ENCODE measurements around the gene ZCCHC10. TPM values are rescaled to one million over a fixed set of nuclear protein-coding genes. Genes with fewer than 3 reads are reported as not detected.
A peak's percentile ranks its signal among the peaks of the same experiment; 100 is the strongest.

Gene ZCCHC10
- polyA plus RNA-seq (ENCODE audit: insufficient read length in 4 of 4): 10 to 100 TPM; 27.9 to 37.4 (median 33.9) TPM

GRCh38 chr5:133025804-133026663, at the start of gene ZCCHC10:
TSS of gene ZCCHC10 (minus strand) at chr5:133026549. CDS start at chr5:133026537, 12 bp downstream.
- peak; percentile 90 to 94 (median 92) for DNase-seq (ENCODE audit: low read depth in 4 of 4, low spot score in 3 of 4)

GRCh38 chr5:133075572-133076536, 49.5 kb upstream of the ZCCHC10 start:
- DNase-seq (ENCODE audit: low read depth in 4 of 4, low spot score in 3 of 4): no peak

DNA sequence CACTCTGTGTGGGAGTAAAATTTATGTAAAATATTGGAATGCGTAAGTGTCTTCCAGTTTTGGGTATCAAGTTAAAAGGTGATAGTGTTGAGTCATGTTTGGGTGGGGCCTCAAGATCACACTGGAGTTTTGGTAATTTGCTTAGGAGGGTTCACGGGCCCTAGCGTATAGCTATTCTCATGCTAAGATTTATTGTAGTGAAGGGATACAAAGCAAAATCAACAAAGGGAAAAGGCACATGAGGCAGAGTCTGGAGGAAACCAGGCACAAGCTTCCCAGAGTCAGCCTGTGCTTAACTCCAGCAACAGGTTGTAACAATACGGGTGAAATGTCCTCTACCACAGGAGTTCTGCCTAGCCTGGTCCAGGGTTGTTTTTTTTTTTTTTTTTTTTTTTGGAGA, 45.7 kb upstream of the ZCCHC10 start:
- no peak for DNase-seq (ENCODE audit: low read depth in 4 of 4, low spot score in 3 of 4)

GRCh38 chr5:133066045-133066444, 39.7 kb upstream of the ZCCHC10 start:
- DNase-seq (ENCODE audit: low read depth in 4 of 4, low spot score in 3 of 4): no peak

DNA sequence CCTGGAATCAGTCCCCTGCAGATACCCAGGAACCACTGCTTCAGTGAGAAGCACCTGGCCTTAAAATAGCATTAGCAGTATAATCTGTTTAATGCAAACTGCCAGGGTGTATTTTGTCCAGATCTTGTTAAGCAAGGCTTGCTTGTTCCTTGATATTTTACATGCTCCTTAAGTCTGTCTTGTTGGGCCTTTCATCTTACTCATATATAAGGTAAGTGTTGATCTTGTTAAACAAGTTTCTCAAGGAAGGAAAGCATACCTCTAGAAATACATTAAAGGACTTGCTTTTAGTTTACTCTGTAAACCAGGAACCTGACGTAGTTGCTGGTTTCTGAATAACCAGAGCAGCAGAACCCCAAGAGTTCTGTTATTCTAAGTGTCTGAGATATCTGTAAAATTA, 39.1 kb upstream of the ZCCHC10 start:
- DNase-seq (ENCODE audit: low read depth in 4 of 4, low spot score in 3 of 4): no peak

DNA sequence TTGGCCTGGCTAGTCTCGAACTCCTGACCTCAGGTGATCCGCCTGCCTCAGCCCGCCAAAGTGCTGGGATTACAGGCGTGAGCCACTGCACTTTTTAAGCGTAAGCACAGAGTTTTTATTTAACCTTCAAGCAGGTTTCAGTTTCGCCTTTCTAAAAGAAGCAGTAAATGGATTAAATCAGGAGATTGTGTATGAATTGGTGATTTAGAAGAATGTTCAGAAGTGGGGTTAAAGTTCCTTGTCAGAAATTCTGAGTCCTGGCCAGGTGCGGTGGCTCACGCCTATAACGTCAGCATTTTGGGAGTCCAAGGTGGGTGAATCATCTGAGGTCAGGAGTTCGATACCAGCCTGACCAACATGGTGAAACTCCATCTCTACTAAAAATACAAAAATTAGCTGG, 37.6 kb upstream of the ZCCHC10 start:
- DNase-seq (ENCODE audit: low read depth in 4 of 4, low spot score in 3 of 4): no peak

DNA sequence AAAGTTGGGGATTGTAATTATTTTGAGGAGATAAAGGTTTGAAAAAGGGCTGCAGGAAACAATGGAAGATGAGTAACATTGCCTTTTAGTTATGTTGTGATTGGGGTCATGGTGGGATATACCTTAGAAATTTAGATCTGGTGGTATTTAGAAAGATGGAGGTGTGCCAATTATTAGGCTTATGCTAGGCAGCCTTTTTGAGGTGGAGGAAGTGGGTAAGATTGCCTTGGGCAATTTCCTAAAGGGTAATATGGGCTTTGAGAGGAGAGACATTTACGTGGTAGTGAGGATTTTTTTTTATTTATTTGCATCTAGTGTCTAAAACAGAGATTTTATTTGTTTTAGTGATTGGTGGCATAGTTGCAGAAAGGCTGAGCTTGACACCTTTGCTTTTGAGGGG, 35.9 kb upstream of the ZCCHC10 start:
- no peak for DNase-seq (ENCODE audit: low read depth in 4 of 4, low spot score in 3 of 4)

DNA sequence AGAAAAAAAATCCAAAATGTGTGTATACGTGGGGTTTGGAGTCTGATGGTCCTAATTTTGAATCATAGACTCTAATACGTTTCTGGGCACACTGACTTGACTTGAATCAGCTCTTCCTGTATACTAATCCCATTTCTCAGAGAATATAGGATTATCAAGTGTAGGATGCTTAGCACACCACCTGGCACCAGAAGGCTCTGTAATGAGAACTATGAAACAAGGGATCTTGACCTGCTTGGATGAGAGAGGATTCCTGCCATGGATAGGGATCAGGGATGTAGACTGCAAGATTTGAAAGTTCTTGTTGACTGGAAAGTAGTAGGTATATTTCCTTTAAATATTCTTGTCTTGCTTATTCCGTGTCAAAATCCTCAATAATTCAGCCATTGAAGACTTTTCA, 33.3 kb upstream of the ZCCHC10 start:
- no peak for DNase-seq (ENCODE audit: low read depth in 4 of 4, low spot score in 3 of 4)

- no peak for DNase-seq (ENCODE audit: low read depth in 4 of 4, low spot score in 3 of 4)
These were observed 30.5 kb upstream of the ZCCHC10 start for GRCh38 chr5:133056891-133057290.

DNA sequence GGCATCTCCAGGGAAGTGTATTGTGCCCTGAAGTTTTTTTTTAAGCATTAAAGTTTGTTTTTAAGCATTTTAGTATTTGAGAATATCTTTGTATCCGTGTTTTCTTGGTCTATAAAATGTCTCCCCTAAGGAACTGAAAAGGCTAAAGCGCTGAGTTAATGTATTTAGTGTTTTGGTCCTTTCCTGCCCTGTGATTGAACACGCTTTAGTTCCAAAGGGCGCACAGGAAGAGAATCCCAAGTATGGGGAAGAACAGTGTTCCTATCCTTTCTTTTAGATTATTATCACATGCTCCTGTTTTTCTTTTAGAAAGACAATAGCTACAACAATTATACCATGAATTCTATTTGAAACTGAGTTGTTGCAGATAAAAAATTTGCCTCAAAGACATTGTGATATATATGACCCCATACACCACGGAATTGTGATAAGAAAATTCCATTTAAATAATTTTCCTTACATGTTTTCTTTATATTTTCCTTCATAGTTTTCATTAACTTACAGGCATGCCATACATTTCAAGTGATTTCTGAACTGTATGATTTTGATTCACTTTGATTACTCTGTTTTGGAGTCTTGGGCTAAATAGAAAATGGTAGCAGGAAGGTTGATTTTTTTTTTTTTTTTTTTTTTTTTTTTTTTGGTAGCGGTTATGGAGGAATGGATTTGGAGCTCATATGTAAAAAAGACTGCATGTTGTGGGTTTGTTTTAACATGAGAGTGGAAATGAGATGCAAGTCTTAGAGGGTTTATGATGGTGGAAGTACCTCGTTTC, 28.5 kb upstream of the ZCCHC10 start:
- DNase-seq (ENCODE audit: low read depth in 4 of 4, low spot score in 3 of 4): no peak

DNA sequence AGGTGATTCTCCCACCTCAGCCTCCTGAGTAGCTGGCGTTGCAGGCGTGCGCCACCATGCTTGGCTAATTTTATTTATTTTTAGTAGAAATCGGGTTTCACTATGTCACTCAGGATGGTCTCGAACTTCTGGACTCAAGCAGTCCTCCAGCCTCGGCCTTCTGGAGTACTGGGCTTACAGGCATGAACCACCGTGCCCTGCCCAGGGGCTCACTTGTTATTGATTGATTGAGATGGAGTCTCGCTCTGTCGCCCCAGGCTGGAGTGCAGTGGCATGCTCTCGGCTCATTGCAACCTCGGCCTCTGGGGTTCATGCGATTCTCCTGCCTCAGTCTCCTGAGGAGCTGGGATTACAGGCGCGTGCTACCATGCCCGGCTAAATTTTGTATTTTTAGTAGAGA, 27.1 kb upstream of the ZCCHC10 start:
- DNase-seq (ENCODE audit: low read depth in 4 of 4, low spot score in 3 of 4): no peak

GRCh38 chr5:133052317-133053175, 26.2 kb upstream of the ZCCHC10 start:
- DNase-seq (ENCODE audit: low read depth in 4 of 4, low spot score in 3 of 4): peak in 2 of 4 donors; percentile 32 to 39

DNA sequence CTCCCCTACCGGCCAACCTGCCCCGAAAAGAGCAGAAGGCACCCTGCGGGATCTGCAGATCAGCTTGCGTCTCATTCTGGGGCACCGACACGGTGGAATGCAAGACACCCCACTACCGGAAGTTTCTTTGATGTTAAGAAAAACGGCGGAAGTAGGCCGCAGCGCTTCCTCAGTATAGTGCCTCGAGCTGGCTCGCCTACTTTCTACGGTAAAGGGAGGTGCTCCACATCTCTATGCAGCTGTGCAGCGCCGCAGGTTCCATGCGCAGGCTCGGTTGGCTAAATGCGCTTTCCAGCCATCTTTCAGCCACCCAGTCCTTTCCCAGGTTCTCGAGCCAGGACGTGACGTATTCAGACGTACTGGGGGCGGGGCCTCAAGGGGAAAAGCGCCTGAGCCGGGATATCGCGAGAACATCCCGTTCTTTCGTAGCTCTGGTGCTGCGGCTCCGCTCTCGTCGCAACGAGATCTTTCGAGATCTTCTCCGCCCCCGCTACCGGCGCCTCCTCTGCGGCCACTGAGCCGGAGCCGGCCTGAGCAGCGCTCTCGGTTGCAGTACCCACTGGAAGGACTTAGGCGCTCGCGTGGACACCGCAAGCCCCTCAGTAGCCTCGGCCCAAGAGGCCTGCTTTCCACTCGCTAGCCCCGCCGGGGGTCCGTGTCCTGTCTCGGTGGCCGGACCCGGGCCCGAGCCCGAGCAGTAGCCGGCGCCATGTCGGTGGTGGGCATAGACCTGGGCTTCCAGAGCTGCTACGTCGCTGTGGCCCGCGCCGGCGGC, 25.4 kb upstream of the ZCCHC10 start, which contains the start of gene HSPA4:
TSS of gene HSPA4 (plus strand) at position 472 of the 775 bp plus-strand sequence. CDS start at position 710, 238 bp downstream.
- DNase-seq (ENCODE audit: low read depth in 4 of 4, low spot score in 3 of 4): peak; percentile 98 to 99 (median 98)

- DNase-seq (ENCODE audit: low read depth in 4 of 4, low spot score in 3 of 4): peak in 1 of 4 donors; percentile 37
These were observed 24.8 kb upstream of the ZCCHC10 start for GRCh38 chr5:133051061-133051541.

- no peak for DNase-seq (ENCODE audit: low read depth in 4 of 4, low spot score in 3 of 4)
These were observed 24.2 kb upstream of the ZCCHC10 start for GRCh38 chr5:133050521-133050920.

DNA sequence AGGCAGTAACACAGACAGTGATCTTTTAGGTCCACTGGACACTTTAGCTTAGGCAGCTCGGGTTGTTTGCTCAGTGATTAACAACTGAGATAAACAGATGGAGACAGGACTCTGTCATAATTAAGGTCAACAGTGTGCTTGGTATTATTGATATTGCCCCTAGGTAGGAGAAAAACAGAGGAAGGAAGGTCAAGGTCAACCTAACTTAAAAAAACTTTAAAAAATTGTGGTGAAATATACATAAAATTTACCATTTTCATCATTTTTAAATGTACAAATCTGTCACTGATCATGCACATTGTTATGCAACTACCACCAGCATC, 23.3 kb upstream of the ZCCHC10 start:
- DNase-seq (ENCODE audit: low read depth in 4 of 4, low spot score in 3 of 4): no peak

DNA sequence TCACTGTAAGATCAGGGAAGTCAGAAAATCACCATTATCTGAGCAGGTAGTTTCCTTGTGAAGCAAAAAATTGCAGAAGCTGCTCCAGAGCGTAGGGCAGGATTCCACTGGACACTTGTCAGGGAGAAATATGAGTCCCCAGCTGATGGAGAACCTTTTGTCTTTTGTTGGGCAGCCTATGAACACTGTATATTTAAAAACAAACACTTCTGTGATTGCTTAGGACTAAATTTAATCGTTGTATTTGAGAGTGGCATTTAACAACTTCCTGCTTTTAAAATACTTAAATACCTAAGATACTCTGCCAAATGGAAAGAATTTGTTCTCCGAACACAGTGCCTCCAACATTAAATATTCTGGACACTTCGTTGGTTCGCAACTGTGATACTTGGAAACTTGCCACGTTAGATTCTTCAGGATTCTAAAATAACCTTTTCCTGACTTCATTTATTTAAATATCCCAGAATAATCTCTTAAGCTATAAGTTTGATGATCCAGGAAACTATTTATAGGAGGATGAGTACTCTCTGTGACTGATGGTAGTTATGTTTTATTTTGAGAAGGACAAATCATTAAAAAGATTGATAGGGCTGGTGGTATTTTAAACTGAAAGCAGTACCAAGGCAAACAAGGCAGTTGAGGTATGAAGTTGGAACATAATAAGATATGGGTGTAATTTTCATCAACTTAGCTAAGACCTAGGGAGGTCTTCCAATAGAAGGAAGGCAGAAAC, 22.8 kb upstream of the ZCCHC10 start:
- DNase-seq (ENCODE audit: low read depth in 4 of 4, low spot score in 3 of 4): no peak

DNA sequence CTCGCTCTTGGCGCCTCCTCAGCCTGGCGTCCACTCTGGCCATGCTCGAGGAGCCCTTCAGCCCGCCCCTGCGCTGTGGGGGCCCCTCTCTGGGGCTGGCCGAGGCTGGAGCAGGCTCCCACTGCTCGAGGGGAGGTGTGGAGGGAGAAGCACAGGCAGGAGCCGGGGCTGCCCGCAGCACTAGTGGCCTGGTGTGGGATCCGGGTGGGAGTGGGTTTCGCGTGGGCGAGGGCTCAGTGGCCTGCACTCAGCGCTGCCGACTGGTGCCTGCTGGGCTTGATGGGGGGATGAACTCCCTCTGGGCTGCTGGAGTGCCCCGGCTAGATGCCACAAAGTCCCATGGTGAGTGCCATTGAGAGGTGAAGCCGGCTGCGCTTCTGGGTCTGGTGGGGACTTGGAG, 21.1 kb upstream of the ZCCHC10 start:
- no peak for DNase-seq (ENCODE audit: low read depth in 4 of 4, low spot score in 3 of 4)

Measured in right renal pelvis (tissue), 4 donors.